ENCODE results near the gene DST.

Gene DST

DNA sequence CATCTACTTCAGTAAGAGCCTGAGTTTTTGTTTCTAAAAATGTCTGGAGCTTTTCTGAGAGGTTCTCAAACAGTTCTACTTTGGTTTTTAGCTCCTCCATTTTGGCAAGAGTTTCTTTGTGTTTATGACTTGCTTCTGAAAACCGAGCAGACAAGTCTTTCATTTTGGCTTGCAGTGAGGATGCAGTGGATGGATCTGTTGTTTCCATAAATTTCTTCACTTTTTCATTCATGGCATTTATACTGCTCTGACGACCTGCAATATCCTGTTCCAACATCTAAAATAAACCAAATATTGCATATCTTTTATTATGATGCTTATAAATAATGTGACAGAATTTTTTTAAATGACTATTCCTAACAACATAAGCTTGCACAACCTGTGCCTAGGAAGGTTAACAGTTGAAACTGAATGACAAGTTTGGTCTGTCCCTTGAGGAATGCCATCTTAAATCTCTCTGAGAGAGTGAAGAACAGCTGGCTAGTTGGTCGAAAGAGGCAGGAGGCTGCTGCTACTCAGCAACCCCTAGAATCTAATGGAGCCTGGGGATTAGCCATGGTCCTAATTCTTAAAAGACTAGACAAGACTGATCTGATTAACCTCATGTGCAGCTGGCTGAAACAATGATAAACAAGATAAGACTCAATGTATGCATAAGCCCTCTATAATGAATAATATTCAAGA lies 69.8 kb downstream of the DST start:
- TF ChIP-seq POLR2AphosphoS5 (IDR thresholded peaks at IDR 0.05; ENCODE audit: low read depth) (no peak), GABPA (IDR thresholded peaks at IDR 0.05; ENCODE audit: low read depth) (no peak), SPI1 (IDR thresholded peaks at IDR 0.05; ENCODE audit: borderline replicate concordance, low read depth) (no peak)
- TF ChIP-seq, protein P1, sequence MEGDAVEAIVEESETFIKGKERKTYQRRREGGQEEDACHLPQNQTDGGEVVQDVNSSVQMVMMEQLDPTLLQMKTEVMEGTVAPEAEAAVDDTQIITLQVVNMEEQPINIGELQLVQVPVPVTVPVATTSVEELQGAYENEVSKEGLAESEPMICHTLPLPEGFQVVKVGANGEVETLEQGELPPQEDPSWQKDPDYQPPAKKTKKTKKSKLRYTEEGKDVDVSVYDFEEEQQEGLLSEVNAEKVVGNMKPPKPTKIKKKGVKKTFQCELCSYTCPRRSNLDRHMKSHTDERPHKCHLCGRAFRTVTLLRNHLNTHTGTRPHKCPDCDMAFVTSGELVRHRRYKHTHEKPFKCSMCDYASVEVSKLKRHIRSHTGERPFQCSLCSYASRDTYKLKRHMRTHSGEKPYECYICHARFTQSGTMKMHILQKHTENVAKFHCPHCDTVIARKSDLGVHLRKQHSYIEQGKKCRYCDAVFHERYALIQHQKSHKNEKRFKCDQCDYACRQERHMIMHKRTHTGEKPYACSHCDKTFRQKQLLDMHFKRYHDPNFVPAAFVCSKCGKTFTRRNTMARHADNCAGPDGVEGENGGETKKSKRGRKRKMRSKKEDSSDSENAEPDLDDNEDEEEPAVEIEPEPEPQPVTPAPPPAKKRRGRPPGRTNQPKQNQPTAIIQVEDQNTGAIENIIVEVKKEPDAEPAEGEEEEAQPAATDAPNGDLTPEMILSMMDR (IDR thresholded peaks at IDR 0.05; ENCODE audit: insufficient read depth, low read length) = no peak
- TF ChIP-seq, protein P2, sequence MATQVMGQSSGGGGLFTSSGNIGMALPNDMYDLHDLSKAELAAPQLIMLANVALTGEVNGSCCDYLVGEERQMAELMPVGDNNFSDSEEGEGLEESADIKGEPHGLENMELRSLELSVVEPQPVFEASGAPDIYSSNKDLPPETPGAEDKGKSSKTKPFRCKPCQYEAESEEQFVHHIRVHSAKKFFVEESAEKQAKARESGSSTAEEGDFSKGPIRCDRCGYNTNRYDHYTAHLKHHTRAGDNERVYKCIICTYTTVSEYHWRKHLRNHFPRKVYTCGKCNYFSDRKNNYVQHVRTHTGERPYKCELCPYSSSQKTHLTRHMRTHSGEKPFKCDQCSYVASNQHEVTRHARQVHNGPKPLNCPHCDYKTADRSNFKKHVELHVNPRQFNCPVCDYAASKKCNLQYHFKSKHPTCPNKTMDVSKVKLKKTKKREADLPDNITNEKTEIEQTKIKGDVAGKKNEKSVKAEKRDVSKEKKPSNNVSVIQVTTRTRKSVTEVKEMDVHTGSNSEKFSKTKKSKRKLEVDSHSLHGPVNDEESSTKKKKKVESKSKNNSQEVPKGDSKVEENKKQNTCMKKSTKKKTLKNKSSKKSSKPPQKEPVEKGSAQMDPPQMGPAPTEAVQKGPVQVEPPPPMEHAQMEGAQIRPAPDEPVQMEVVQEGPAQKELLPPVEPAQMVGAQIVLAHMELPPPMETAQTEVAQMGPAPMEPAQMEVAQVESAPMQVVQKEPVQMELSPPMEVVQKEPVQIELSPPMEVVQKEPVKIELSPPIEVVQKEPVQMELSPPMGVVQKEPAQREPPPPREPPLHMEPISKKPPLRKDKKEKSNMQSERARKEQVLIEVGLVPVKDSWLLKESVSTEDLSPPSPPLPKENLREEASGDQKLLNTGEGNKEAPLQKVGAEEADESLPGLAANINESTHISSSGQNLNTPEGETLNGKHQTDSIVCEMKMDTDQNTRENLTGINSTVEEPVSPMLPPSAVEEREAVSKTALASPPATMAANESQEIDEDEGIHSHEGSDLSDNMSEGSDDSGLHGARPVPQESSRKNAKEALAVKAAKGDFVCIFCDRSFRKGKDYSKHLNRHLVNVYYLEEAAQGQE (IDR thresholded peaks at IDR 0.05; ENCODE audit: insufficient replicate concordance, low read depth) = no peak
- H3K4me3 ChIP-seq (replicated peaks; ENCODE audit: insufficient read depth, low read length) = no peak overlapping the region
- no peak for DNase-seq (ENCODE audit: low read depth in 1 of 2, low spot score in 1 of 2)
- H3K27me3 ChIP-seq (ENCODE audit: insufficient read depth, poor library complexity, severe bottlenecking) = no peaks in the 10 kb centered on the region
- H3K27ac ChIP-seq (replicated peaks) = no peak overlapping the region

DNA sequence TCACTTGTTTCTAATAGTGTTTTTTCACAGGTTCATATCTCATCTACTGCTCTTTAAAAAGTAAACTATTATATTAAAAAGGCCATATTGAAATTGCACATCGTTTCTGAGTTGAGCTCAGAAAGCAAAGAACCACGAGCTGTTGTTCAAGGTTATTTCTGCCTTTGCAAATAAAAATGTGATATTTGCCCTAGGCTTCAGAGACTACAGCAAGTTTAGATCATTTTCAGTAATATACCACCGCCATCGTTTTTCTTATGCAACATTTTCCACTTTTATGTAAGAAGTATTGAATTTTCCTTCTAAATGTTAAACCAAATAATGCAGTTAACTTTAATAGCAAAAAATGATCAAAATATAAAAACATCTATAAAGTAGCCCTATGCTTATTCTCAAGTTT lies 71.1 kb downstream of the DST start:
- Histone ChIP-seq H3K27me3 (ENCODE audit: insufficient read depth, poor library complexity, severe bottlenecking) (no peaks in the 10 kb centered on the region), H3K27ac (replicated peaks) (no peak overlapping the region), H3K4me3 (replicated peaks; ENCODE audit: insufficient read depth, low read length) (no peak overlapping the region)
- DNase-seq (ENCODE audit: low read depth in 1 of 2, low spot score in 1 of 2) = no peak
- no peak for TF ChIP-seq POLR2AphosphoS5 (IDR thresholded peaks at IDR 0.05; ENCODE audit: low read depth)
- no peak for TF ChIP-seq SPI1 (IDR thresholded peaks at IDR 0.05; ENCODE audit: borderline replicate concordance, low read depth)
- TF ChIP-seq GABPA (IDR thresholded peaks at IDR 0.05; ENCODE audit: low read depth) = no peak
- TF ChIP-seq, protein P2 (IDR thresholded peaks at IDR 0.05; ENCODE audit: insufficient replicate concordance, low read depth) = no peak

DNA sequence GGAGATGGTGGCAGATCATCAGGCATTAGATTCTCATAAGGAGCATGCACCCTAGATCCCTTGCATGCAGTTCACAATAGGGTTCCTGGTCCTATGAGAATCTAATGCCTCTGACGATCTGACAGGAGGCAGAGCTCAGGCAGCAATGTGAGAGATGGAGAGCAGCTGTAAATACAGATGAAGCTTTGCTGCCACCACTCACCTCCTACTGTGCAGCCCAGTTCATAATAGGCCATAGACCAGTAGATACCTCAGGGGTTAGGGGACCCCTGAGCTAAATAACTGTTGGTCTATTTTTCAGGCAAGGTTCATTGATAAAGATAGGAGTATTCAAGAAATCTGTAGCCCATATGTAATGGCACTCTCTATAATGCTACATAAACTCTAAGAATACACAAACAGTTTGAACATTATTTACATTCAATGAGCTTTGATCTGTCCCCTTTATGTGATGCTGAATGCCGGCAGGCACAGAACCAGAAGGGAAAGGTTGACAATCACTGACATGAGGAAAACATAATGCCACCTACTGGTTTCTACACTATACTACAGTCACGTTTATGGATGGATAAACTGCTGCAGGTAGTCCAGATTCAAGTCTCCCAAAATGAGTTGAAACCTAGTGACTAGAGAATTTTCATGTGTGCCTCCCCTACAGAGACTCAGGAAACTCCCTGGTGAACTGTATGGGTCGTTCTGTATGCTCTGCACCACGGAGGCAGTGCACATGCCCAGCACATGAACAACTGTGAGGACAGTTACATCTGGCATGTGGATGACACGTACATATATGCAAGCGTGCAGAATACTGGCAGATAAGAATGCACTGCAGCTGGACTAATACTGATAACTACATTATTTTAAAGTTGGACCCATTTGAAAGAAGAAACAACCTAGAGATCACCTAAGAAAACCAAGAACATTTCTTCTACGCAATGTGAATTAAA lies 72.0 kb downstream of the DST start:
- DNase-seq (ENCODE audit: low read depth in 1 of 2, low spot score in 1 of 2) = no peak
- no peaks in the 10 kb centered on the region for H3K27me3 ChIP-seq (ENCODE audit: insufficient read depth, poor library complexity, severe bottlenecking)
- no peak for TF ChIP-seq POLR2AphosphoS5 (IDR thresholded peaks at IDR 0.05; ENCODE audit: low read depth)
- TF ChIP-seq, protein P2 (IDR thresholded peaks at IDR 0.05; ENCODE audit: insufficient replicate concordance, low read depth) = no peak
- TF ChIP-seq, protein P1 (IDR thresholded peaks at IDR 0.05; ENCODE audit: insufficient read depth, low read length) = peak; percentile 12
- H3K27ac ChIP-seq (replicated peaks) = no peak overlapping the region
- H3K4me3 ChIP-seq (replicated peaks; ENCODE audit: insufficient read depth, low read length) = no peak overlapping the region
